HCT116 (cell line): ENCODE measurements around the gene BMP7. TPM values are rescaled to one million over a fixed set of nuclear protein-coding genes. Genes with fewer than 3 reads are reported as not detected.

Source experiments
- ATAC-seq: fragments of 200-7000 bp; cut with Tn5 transposase; 2 replicates; pipeline ENCODE4 v1.9.1; 2020; ENCODE audit warnings: mild to moderate bottlenecking, moderate library complexity
- BruUV-seq: library from RNA; stranded (reverse); fragments of 400-500 nt; replicated peaks from 2 replicates; lab custom pipeline; 2021; lab: Mats Ljungman, UMichigan
- CTCF ChIA-PET: fragments of 300-600 bp; sonication (Branson Sonifier 250); formaldehyde crosslinking; loops from one replicate; lab custom pipeline; 2021; ENCODE audit warnings: antibody characterized with exemption; lab: Charles Lee
- POLR2A ChIA-PET: fragments of 300-600, 350-600 bp; sonication (Branson Sonifier 250); formaldehyde crosslinking; loops from one replicate; lab custom pipeline; 2021; ENCODE audit warnings: antibody characterized with exemption; lab: Charles Lee
- RAD21 ChIA-PET, 2 experiments: fragments of 300-600 bp; sonication (Branson Sonifier 250); formaldehyde crosslinking; loops; one replicate each; lab custom pipeline; 2023; ENCODE audit warnings: low total read pairs in 2 of 2; ENCODE audit not compliant: uncharacterized antibody in 2 of 2, unreplicated experiment in 2 of 2, low non-redundant PET in 1 of 2; lab: Charles Lee
- DNase-seq: peaks from one replicate; pipeline ENCODE4 v3.0.0-alpha.2; 2010; ENCODE audit warnings: low read depth, low spot score
- H2AFZ ChIP-seq: fragments of 200-600 bp; shearing (Covaris generic), sonication (generic); 2 replicates; pipeline ENCODE4 v1.6.1; 2017; ENCODE audit warnings: low read depth, mixed run types, mixed read lengths, antibody characterized with exemption, low read length; ENCODE audit not compliant: poor library complexity, severe bottlenecking
- H3K27ac ChIP-seq: 2 replicates; pipeline ENCODE4 v1.5.1; 2012; ENCODE audit warnings: low read depth, low read length
- H3K27me3 ChIP-seq: fragments of 200-600 bp; sonication (generic); 2 replicates; pipeline ENCODE4 v1.6.1; 2016; ENCODE audit warnings: mixed run types, low read length, mixed read lengths; ENCODE audit not compliant: insufficient read depth
- H3K36me3 ChIP-seq, 2 experiments: fragments of 200-500 bp in 1 of 2; fragments of 200-600 bp in 1 of 2; sonication (Bioruptor generic) in 1 of 2; sonication (generic) in 1 of 2; 2 replicates each; pipeline versions ENCODE4 v1.5.1 to v1.6.1; 2014 to 2016; ENCODE audit warnings: low read length in 2 of 2, inconsistent platforms in 1 of 2, mixed read lengths in 1 of 2, mixed run types in 1 of 2; ENCODE audit not compliant: insufficient read depth in 2 of 2, control insufficient read depth in 1 of 2
- H3K4me1 ChIP-seq, 2 experiments: fragments of 200-600 bp in 1 of 2; sonication (generic) in 1 of 2; 2 replicates each; pipeline versions ENCODE4 v1.5.1 to v1.6.1; 2012 to 2017; ENCODE audit warnings: low read length in 2 of 2, inconsistent platforms in 1 of 2, mild to moderate bottlenecking in 1 of 2, mixed read lengths in 1 of 2, mixed run types in 1 of 2, moderate library complexity in 1 of 2; ENCODE audit not compliant: insufficient read depth in 2 of 2, control insufficient read depth in 1 of 2
- H3K4me2 ChIP-seq: fragments of 200-600 bp; sonication (generic); 2 replicates; pipeline ENCODE4 v1.6.1; 2017; ENCODE audit warnings: mixed run types, low read length, mixed read lengths
- H3K4me3 ChIP-seq, 2 experiments: fragments of 200-600 bp in 1 of 2; sonication (generic) in 1 of 2; replicated peaks in 1 of 2; 2 replicates each; pipeline ENCODE4 v1.5.1; 2011 to 2016; ENCODE audit warnings: low read length in 2 of 2, control low read depth in 1 of 2, low read depth in 1 of 2, mild to moderate bottlenecking in 1 of 2, mixed read lengths in 1 of 2, mixed run types in 1 of 2
- H3K79me2 ChIP-seq: fragments of 200-600 bp; sonication (generic); 2 replicates; pipeline ENCODE4 v1.6.1; 2017; ENCODE audit warnings: mild to moderate bottlenecking, mixed run types, low read length, moderate library complexity, mixed read lengths; ENCODE audit not compliant: insufficient read depth
- H3K9ac ChIP-seq: fragments of 200-600 bp; sonication (generic); 2 replicates; pipeline ENCODE4 v1.6.1; 2016; ENCODE audit warnings: low read length, mixed read lengths
- H3K9me2 ChIP-seq: fragments of 200-600 bp; sonication (generic), shearing (Covaris generic); 2 replicates; pipeline ENCODE4 v1.6.1; 2017; ENCODE audit warnings: mixed run types, mild to moderate bottlenecking, moderate library complexity; ENCODE audit not compliant: insufficient read depth
- H3K9me3 ChIP-seq, 2 experiments: fragments of 200-500 bp in 1 of 2; fragments of 200-600 bp in 1 of 2; sonication (Bioruptor generic) in 1 of 2; sonication (generic) in 1 of 2; 2 replicates each; pipeline ENCODE4 v1.6.1; 2014 to 2017; ENCODE audit warnings: low read length in 2 of 2, mixed read lengths in 2 of 2, inconsistent platforms in 1 of 2, low read depth in 1 of 2, mild to moderate bottlenecking in 1 of 2, mixed run types in 1 of 2, moderate library complexity in 1 of 2; ENCODE audit not compliant: control insufficient read depth in 1 of 2, insufficient read depth in 1 of 2
- H4K20me1 ChIP-seq: fragments of 200-600 bp; sonication (generic), shearing (Covaris generic); 2 replicates; pipeline ENCODE4 v1.6.1; 2017; ENCODE audit warnings: mixed run types, mild to moderate bottlenecking, moderate library complexity; ENCODE audit not compliant: insufficient read depth
- ATF3 ChIP-seq: IDR thresholded peaks from 2 replicates; pipeline ENCODE4 v1.6.1; 2012
- EGR1 ChIP-seq: IDR thresholded peaks from 2 replicates; pipeline ENCODE4 v1.6.1; 2012; ENCODE audit warnings: low read depth
- FOSL1 ChIP-seq: IDR thresholded peaks from 2 replicates; pipeline ENCODE4 v1.6.1; 2012; ENCODE audit warnings: low read depth
- REST ChIP-seq: IDR thresholded peaks from 2 replicates; pipeline ENCODE4 v1.6.1; 2012; ENCODE audit warnings: low read depth
- ZFX ChIP-seq: fragments of 450-650 bp; IDR thresholded peaks from 2 replicates; pipeline ENCODE4 v1.6.1; 2017
- intact Hi-C: fragments of 100-400 bp; cut with micrococcal nuclease; formaldehyde crosslinking; loops from 2 replicates; pipeline ENCODE4 v1.10.0; 2022
- total RNA-seq: library from RNA; stranded (reverse); gene quantifications from one replicate; pipeline ENCODE4 v1.2.1, GENCODE V29; 2021; ENCODE audit not compliant: unreplicated experiment

Gene BMP7
- total RNA-seq, 1 experiment from 2014 or later: 7.0 TPM

GRCh38 chr20:57263801-57264792 lies 2.3 kb downstream of the BMP7 start (continued):
- TF ChIP-seq REST (no peak), FOSL1 (no peak), EGR1 (no peak)
- TF ChIP-seq, all 23 proteins: peak for 0

- no TSS peak for BruUV-seq
These were observed 3.4 kb downstream of the BMP7 start for GRCh38 chr20:57262784-57263609.

More at GRCh38 chr20:57262784-57263609, 3.4 kb downstream of the BMP7 start:
- DNase-seq (no peak), ATAC-seq (no peak)
- RAD21 ChIA-PET: no interaction called here
- no peak for TF ChIP-seq ATF3
- no peak for TF ChIP-seq ZFX
- intact Hi-C loops: no loop called here
- Histone ChIP-seq H3K9ac (no peak overlapping the region), H3K9me2 (no peaks in the 10 kb centered on the region), H4K20me1 (no peaks in the 10 kb centered on the region), H3K36me3 (no peaks in the 10 kb centered on the region), H3K27me3 (no peaks in the 10 kb centered on the region), H3K27ac (no peak overlapping the region), H3K4me3 (no peak overlapping the region), H3K4me1 (peaks cover 0 to 4% of the 10 kb centered on the region in 2 experiments; a peak in 2 of 4 replicates), H2AFZ (no peak overlapping the region), H3K79me2 (no peaks in the 10 kb centered on the region), H3K4me2 (no peak overlapping the region), H3K9me3 (no peaks in the 10 kb centered on the region)
- POLR2A ChIA-PET: no interaction called here
- CTCF ChIA-PET: no interaction called here
